ENCODE data around the gene ST6GALNAC1.
"Not testable (repeated sequence)": the region's sequence is repeated elsewhere in the genome, so short reads cannot be mapped to it uniquely, and the experiment has no call there.

Gene ST6GALNAC1

DNA sequence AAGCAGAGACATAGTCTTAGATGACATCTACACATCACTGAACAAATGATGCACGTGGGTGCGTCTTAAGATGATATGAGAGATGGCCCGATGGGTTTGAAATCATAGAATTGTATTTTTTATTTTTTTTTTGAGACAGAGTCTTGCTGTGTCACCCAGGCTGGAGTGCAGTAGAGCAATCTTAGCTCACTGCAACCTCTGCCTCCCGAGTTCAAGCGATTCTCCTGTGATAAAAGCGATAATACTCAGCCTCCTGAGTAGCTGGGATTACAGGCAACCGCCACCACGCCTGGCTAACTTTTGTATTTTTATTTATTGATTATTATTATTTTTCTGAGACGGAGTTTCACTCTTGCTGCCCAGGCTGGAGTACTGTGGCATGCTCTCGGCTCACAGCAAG is 5.3 kb downstream of the ST6GALNAC1 start:
- DNase-seq (ENCODE audit: low read depth), result no peak

DNA sequence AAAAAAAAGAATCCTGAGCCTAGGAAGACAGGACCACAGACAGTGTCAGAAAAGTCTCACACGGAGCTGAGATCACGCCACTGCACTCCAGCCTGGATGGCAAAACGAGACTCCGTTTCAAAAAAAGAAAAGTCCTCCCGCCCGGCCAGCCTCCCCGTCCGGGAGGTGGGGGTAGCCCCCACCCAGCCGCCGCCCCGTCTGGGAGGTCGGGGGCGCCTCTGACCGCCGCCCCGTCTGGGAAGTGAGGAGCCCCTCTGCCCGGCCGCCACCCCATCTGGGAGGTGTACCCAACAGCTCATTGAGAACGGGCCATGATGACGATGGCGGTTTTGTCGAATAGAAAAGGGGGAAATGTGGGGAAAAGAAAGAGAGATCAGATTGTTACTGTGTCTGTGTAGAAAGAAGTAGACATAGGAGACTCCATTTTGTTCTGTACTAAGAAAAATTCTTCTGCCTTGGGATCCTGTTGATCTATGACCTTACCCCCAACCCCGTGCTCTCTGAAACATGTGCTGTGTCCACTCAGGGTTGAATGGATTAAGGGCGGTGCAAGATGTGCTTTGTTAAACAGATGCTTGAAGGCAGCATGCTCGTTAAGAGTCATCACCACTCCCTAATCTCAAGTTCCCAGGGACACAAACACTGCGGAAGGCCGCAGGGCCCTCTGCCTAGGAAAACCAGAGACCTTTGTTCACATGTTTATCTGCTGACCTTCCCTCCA is 6.9 kb downstream of the ST6GALNAC1 start:
- DNase-seq (ENCODE audit: low read depth); H3K4me3 ChIP-seq (ENCODE audit: control insufficient read depth, low read depth, low read length): not testable (repeated sequence)

More for the DNA sequence above, 5.3 kb downstream of the ST6GALNAC1 start:
- H3K4me3 ChIP-seq (ENCODE audit: control insufficient read depth, low read depth, low read length), result no peak overlapping the region
- TF ChIP-seq, protein P1, sequence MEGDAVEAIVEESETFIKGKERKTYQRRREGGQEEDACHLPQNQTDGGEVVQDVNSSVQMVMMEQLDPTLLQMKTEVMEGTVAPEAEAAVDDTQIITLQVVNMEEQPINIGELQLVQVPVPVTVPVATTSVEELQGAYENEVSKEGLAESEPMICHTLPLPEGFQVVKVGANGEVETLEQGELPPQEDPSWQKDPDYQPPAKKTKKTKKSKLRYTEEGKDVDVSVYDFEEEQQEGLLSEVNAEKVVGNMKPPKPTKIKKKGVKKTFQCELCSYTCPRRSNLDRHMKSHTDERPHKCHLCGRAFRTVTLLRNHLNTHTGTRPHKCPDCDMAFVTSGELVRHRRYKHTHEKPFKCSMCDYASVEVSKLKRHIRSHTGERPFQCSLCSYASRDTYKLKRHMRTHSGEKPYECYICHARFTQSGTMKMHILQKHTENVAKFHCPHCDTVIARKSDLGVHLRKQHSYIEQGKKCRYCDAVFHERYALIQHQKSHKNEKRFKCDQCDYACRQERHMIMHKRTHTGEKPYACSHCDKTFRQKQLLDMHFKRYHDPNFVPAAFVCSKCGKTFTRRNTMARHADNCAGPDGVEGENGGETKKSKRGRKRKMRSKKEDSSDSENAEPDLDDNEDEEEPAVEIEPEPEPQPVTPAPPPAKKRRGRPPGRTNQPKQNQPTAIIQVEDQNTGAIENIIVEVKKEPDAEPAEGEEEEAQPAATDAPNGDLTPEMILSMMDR (conservative IDR thresholded peaks at IDR 0.05; ENCODE audit: control insufficient read depth, insufficient read depth, low read depth, low read length), result no peak

DNA sequence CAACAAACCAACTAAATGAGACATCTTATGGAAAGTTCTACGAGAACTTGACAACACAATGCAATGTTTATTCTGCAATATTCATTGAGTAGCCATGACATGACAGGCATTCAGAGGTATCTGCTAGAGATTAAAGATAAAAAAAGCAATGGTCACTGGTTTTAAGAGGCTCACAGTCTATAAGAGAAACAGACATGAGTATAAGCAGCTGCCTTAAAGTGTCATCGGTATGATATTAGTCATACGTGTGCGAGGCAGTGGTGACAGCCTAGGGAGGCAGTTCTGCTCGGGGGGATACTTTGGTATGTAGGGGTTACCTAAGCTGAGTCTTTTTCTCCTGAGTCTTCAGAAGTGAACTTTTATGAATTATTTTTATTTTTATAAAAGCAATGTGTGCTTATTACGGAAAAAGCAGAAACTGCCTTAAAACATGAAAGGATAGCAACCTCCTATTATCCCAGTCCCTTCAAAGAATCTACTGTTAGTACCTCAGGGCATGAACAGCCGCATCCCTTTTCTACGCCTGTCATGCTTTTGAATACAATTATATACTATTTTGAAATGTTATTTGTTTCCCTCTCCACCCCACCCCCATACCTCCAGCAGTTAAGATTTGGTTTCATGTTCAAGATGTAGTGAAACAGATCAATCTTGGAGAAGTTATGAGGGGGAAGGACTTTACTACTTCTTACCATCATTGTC is 7.7 kb downstream of the ST6GALNAC1 start:
- no peak overlapping the region for H3K4me3 ChIP-seq (ENCODE audit: control insufficient read depth, low read depth, low read length)
- TF ChIP-seq, protein P1 (conservative IDR thresholded peaks at IDR 0.05; ENCODE audit: control insufficient read depth, insufficient read depth, low read depth, low read length), result no peak
- no peak for DNase-seq (ENCODE audit: low read depth)

DNA sequence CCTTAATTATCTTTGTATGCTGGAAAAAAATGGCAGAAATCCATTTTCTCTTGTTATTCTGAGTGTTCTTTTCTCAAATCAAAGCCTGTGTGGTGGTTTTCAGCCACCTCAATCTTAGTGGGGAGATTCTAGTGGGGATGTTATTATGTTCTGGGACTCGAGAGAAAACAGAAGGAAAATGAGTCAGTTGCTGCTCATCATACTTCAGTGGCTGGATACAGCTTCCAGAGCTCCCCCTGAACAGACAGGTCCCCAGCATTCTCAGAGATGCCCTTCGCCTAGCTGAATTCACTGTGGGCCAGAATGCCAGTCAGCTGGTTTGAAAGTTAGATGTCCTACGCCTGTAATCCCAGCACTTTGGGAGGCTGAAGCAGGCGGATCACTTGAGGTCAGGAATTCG is 8.5 kb downstream of the ST6GALNAC1 start:
- no peak overlapping the region for H3K4me3 ChIP-seq (ENCODE audit: control insufficient read depth, low read depth, low read length)
- no peak for DNase-seq (ENCODE audit: low read depth)
- TF ChIP-seq, protein P1 (conservative IDR thresholded peaks at IDR 0.05; ENCODE audit: control insufficient read depth, insufficient read depth, low read depth, low read length), result no peak

DNA sequence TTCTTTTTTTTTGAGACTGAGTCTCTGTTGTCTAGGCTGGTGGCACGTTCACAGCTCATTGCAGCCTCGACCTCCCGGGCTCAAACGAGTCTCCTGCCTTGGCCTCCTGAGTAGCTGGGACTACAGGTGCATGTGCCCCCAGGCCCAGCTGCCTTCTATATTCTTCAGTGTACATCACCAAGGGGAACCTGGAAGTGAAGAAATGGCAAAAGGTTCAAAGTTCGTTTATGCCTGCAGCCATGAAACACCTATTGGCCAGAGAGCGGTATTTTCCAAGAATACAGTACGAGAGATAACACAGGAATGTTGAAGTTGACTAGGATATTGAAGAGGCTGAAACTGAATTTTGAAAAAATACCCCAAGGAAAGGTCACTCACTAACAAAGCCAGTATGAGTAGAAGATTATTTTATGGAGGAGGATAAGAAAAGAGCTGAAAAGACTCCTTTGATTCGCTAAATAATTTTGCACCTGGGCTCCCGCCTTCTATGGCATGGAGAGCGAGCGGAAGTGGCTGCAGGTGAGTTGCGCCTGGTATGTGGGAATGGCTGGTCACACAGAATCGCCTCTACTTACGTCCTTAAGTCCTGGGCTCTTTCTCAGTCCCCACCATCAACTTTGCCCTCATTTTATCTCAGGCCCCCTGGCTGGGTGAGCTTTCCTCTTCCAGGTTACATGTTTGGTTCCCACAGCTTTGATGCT is 9.8 kb downstream of the ST6GALNAC1 start:
- TF ChIP-seq, protein P1 (conservative IDR thresholded peaks at IDR 0.05; ENCODE audit: control insufficient read depth, insufficient read depth, low read depth, low read length), result no peak
- no peak for DNase-seq (ENCODE audit: low read depth)
- H3K4me3 ChIP-seq (ENCODE audit: control insufficient read depth, low read depth, low read length), result no peak overlapping the region

DNA sequence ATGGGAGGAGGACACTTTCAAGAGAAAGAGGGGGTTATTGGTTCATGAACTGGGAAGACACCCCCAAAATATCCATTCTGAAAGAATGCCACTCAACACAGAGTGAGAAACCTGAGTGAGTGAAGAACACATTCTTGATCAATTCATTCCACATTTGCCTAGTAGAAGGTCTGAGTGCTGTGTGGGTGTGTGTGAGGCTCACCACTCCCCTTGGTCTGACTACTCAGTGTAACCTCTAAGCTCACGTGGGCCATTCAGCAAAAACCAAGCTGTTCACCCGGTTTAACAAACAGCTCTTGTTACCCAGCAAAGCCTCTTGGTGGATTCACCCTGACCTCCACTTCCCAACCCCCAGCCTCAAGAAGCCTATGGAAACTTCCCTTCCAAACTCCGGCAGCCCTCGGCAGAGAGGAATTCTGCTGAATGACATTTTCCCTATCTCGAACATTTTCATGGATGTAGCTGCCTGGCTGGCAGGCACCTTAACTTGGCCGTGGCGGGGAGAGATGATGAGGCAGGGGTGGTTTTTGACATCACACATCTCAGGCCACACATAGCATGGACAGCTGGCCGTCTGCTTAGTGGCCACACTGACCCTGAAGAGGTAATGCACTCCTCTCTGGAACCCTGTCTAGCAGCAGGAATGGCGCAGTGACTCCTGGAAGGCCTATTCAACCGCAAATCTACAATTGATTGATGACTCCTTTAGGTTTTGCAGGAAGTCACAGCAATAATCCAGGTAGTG is 11.6 kb downstream of the ST6GALNAC1 start:
- H3K4me3 ChIP-seq (ENCODE audit: control insufficient read depth, low read depth, low read length), result no peak overlapping the region
- TF ChIP-seq, protein P1 (conservative IDR thresholded peaks at IDR 0.05; ENCODE audit: control insufficient read depth, insufficient read depth, low read depth, low read length), result no peak
- DNase-seq (ENCODE audit: low read depth), result peak; percentile 35
